Large intestine (tissue), 12 donors: Measurements from ENCODE around the gene CLEC2B. TPM values are rescaled to one million over a fixed set of nuclear protein-coding genes. Genes with fewer than 3 reads are reported as not detected.
A peak's percentile ranks its signal among the peaks of the same experiment; 100 is the strongest.

Source experiments
- DNase-seq, 2 donors: peaks; one replicate each; pipeline versions ENCODE4 v3.0.0 to v3.0.0-alpha.2; 2013
- H3K27ac ChIP-seq: one replicate; pipeline ENCODE4 v1.5.1; 2013; ENCODE audit warnings: low read length
- H3K27me3 ChIP-seq: 2 replicates; pipeline ENCODE4 v1.6.1; 2013; ENCODE audit warnings: low read length; ENCODE audit not compliant: control insufficient read depth, insufficient read depth
- H3K36me3 ChIP-seq: 2 replicates; pipeline ENCODE4 v1.6.1; 2013; ENCODE audit warnings: low read length; ENCODE audit not compliant: control insufficient read depth, insufficient read depth
- H3K4me1 ChIP-seq: one replicate; pipeline ENCODE4 v1.6.1; 2013; ENCODE audit warnings: low read length; ENCODE audit not compliant: control insufficient read depth, insufficient read depth
- H3K4me3 ChIP-seq: one replicate; pipeline ENCODE4 v1.5.1; 2013; ENCODE audit warnings: low read length
- H3K9me3 ChIP-seq: one replicate; pipeline ENCODE4 v1.6.1; 2013; ENCODE audit warnings: mild to moderate bottlenecking, low read depth, low read length, moderate library complexity; ENCODE audit not compliant: control insufficient read depth
- WGBS: methylation state at CpG from one replicate; pipeline ENCODE4 v1.1.5; 2013; ENCODE audit warnings: low lambda C conversion rate; ENCODE audit not compliant: insufficient coverage; 5-methylcytosine and 5-hydroxymethylcytosine counted together
- long read RNA-seq, 11 donors: transcript quantifications; one replicate each; lab custom pipeline, GENCODE V29; 2026
- polyA plus RNA-seq: library from polyadenylated mRNA; unstranded; fragments of 120-200 nt; gene quantifications from one replicate; pipeline ENCODE4 v1.2.1, GENCODE V29; 2013

Gene CLEC2B
- 5.2 TPM for polyA plus RNA-seq
- long read RNA-seq, donor 1, partial matches to known transcripts = 0 of 5 reads
- long read RNA-seq, donor 1, other reads (novel, unspliced or antisense) = 0 of 5 reads
- long read RNA-seq, donor 2, transcript CLEC2B-201 (5 exons, 1,700 nt) = major isoform, 10 of 10 reads
- long read RNA-seq, donor 2, partial matches to known transcripts = 0 of 10 reads
- long read RNA-seq, donor 2, other reads (novel, unspliced or antisense) = 0 of 10 reads
- long read RNA-seq, donor 3 = 0 reads
- long read RNA-seq, donor 4 = 0 reads
- long read RNA-seq, donor 5, partial matches to known transcripts = 0 of 4 reads
- long read RNA-seq, donor 5, other reads (novel, unspliced or antisense) = 0 of 4 reads
- long read RNA-seq, donor 6, partial matches to known transcripts = 0 of 5 reads
- long read RNA-seq, donor 6, other reads (novel, unspliced or antisense) = 0 of 5 reads
- long read RNA-seq, donor 7, transcript CLEC2B-201 (5 exons, 1,700 nt) = major isoform, 7 of 7 reads
- long read RNA-seq, donor 7, partial matches to known transcripts = 0 of 7 reads
- long read RNA-seq, donor 7, other reads (novel, unspliced or antisense) = 0 of 7 reads
- long read RNA-seq, donor 8, transcript CLEC2B-201 (5 exons, 1,700 nt) = major isoform, 12 of 12 reads
- long read RNA-seq, donor 8, partial matches to known transcripts = 0 of 12 reads
- long read RNA-seq, donor 8, other reads (novel, unspliced or antisense) = 0 of 12 reads
- long read RNA-seq, donor 9, transcript CLEC2B-201 (5 exons, 1,700 nt) = major isoform, 9 of 9 reads
- long read RNA-seq, donor 9, partial matches to known transcripts = 0 of 9 reads
- long read RNA-seq, donor 9, other reads (novel, unspliced or antisense) = 0 of 9 reads
- long read RNA-seq, donor 10, transcript CLEC2B-201 (5 exons, 1,700 nt) = major isoform, 14 of 16 reads
- long read RNA-seq, donor 10, partial matches to known transcripts = 0 of 16 reads
- long read RNA-seq, donor 10, other reads (novel, unspliced or antisense) = 0 of 16 reads
- long read RNA-seq, donor 11, transcript CLEC2B-201 (5 exons, 1,700 nt) = major isoform, 6 of 7 reads
- long read RNA-seq, donor 11, partial matches to known transcripts = 0 of 7 reads
- long read RNA-seq, donor 11, other reads (novel, unspliced or antisense) = 0 of 7 reads

DNA sequence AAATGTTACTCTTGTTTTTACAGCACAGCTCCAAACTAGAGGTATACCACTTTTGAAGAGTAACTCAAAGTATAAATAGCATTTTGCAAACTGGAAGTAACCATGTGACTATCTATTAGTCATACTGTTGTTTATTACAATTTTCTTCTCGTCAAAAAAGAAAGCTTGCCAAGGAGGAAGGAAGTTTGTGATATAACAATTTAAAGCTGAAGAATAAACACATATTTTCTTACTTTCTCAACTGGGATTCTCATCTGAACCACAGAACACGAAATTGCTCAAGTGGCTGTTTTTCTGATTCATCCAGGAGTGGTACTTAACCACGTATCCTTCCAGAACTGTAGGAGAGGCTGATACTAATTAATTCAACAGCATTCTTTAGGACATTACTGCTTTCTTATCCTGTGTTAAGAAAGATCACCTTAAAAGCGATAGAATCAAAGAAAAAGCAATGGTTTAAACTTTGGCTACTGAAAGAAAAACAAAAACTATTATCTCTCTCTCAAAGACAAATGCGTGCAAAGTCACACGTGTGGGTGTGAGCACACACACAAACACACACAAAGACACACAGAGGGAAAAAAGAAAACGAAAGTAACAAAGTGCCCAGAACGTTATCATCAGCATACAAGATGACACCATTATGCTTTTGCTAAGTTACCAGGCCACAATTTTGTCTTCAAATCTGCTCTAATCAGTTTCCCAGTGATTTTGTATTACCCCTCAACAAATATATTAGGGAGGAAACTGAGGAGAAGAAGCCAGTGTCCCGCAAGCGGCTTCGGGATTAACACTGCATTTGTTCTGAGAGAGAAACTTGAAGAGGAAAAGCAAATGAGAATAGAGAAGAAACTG lies at the start of gene CLEC2B:
TSS of gene CLEC2B (minus strand) at position 48 of the 855 bp plus-strand sequence.
- no peaks in the 10 kb centered on the region for H3K4me1 ChIP-seq
- no peaks in the 10 kb centered on the region for H3K36me3 ChIP-seq
- no peaks in the 10 kb centered on the region for H3K9me3 ChIP-seq
- DNase-seq = peak; percentile 27 to 67
- 40% methylated on average over 4 of the region's 11 CpGs for WGBS
- H3K27ac ChIP-seq = peak within 1 kb of the TSS; percentile 38
- H3K27me3 ChIP-seq = no peaks in the 10 kb centered on the region
- H3K4me3 ChIP-seq = peak within 1 kb of the TSS; percentile 34

DNA sequence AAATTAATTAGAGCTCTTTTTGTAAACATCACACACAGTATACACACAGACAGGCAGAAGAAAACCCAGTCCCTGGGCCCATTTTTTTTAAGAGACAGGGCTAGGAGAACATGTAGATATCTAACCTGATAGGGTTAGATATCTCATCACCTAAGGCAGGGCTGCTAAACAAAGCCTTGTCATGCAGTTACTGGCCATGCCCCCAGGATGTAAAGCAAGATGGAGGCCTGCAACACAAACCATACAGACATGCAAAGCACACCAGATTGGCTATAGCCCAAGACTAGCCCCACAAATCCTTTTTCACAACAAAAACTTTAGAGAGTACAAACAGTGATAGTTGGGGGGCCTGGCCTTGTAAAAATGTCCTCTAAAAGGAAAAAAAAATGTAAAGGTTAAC lies 42.6 kb upstream of the CLEC2B start:
- Histone ChIP-seq H3K4me3 (no peak overlapping the region), H3K9me3 (no peaks in the 10 kb centered on the region), H3K36me3 (no peaks in the 10 kb centered on the region), H3K27ac (no peak overlapping the region), H3K4me1 (no peaks in the 10 kb centered on the region), H3K27me3 (no peaks in the 10 kb centered on the region)
- DNase-seq = no peak

DNA sequence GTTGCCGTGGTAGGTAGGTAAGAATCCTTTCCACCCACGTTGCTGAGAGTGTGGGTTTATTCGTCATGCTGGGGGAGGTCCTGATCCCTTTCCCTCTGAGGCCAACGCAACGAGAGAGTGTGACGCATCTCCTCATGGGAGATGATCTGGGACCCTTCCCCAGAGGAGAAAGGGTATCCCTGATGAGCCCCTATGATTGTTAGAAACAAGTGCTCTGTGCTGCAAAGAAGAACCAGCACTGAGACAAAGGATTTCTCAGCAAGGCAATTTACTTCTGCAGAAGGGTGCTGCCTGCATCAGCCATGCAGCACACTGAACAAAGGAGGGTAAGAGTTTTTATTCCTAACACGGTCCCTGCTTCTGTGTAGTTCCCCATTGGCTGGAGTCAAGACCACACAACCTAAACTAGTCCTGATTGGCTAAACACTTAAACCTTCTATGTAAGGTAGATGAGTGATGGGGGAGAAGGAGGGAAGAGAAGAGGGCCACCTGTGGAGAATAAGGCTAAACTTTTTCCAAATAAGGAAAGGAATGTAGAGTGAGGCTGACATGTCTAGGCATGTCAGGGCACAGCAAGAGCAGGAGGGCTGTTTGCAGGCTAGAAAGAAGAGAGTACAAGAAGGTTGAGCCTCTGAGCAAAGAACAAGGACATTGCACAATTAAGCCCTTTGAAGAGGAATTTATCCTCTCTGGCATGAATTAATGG lies 41.7 kb upstream of the CLEC2B start:
- H3K27ac ChIP-seq = no peak overlapping the region
- H3K9me3 ChIP-seq = no peaks in the 10 kb centered on the region
- no peak for DNase-seq
- no peaks in the 10 kb centered on the region for H3K36me3 ChIP-seq
- H3K4me1 ChIP-seq = no peaks in the 10 kb centered on the region
- no peaks in the 10 kb centered on the region for H3K27me3 ChIP-seq
- WGBS = no CpG with 5 or more reads among the region's 7 CpGs
- H3K4me3 ChIP-seq = no peak overlapping the region

DNA sequence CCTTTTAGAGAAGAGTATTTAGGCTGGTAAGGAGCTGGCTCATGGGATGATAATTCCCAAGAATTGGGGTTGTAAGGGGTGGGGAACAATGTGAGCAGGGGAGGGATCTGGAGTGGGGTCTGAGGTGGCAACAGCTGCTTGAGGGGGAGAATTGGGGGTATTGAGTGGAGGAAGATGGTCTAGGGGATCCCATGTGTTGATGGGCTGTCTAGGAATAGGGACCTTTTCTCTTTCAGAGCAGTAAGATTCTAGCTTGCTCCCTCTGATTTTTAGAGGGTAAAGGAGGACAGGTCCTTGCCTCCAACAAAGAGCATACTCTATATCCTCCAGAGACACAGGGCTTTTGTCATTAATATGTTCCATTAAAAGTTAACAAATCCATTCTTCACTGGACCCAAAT lies 40.6 kb upstream of the CLEC2B start:
- Histone ChIP-seq H3K27me3 (no peaks in the 10 kb centered on the region), H3K36me3 (no peaks in the 10 kb centered on the region), H3K4me1 (no peaks in the 10 kb centered on the region), H3K4me3 (no peak overlapping the region), H3K9me3 (no peaks in the 10 kb centered on the region), H3K27ac (no peak overlapping the region)
- no peak for DNase-seq

DNA sequence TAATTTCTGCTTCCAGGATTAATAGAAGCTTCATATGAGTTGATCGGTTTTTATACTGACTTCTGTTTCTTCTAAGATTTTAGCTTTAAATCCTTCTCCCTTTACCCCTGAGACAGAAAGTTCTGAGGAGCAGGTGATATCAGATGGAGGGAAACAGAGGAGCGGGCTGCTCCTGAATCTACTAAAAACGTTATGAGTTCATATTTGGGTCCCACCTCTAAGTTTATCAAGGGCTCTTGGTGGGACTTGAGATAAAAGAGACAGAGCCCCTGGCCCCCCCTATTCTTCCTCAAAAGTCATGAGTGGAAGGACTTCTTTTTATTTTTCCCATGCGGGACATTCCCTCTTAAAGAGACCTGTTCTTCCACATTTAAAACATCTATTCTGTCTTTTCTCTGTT lies 39.2 kb upstream of the CLEC2B start:
- Histone ChIP-seq H3K27ac (no peak overlapping the region), H3K4me3 (no peak overlapping the region), H3K36me3 (no peaks in the 10 kb centered on the region), H3K27me3 (no peaks in the 10 kb centered on the region), H3K9me3 (no peaks in the 10 kb centered on the region), H3K4me1 (no peaks in the 10 kb centered on the region)
- WGBS = 80% methylated on average over 1 of the region's 4 CpGs
- no peak for DNase-seq

DNA sequence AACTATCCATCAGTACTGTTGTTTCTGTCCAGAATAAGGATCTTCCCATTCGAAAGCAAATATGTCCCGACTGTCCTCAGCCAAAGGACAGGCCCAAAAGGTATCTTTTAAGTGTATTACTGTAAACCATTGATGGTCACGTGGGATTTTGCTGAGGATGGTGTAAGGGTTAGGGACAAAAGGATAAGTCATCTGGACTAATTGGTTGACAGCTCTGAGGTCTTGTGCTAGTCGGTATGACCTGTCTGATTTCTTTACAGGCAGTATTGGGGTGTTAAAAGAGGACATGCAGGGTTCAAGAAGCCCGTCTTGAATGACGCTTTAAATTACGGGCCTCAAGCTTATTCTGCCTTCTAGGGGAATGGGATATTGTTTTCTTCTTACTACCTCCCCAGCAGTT lies 38.6 kb upstream of the CLEC2B start:
- H3K27ac ChIP-seq = no peak overlapping the region
- H3K9me3 ChIP-seq = no peaks in the 10 kb centered on the region

DNA sequence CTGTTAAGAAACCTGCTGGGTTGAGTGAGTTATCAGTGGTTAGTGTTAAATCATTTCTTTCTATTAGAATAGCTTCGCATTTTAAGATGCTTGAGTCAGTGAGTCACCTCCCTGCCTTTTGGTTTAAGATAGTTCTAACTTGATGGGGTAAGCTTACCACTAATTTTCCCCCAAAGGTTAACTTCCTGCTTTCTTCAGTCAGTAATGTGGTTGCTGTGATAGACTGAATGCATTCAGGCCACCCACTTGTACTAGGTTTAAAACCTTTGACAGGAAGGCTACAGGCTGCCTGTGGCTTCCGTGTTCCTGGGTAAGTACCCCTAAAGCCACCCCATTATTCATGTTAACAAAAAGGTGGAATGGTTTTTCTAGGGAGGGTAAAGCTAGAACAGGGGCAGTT lies 37.7 kb upstream of the CLEC2B start:
- Histone ChIP-seq H3K27ac (no peak overlapping the region), H3K4me1 (no peaks in the 10 kb centered on the region), H3K27me3 (no peaks in the 10 kb centered on the region), H3K9me3 (no peaks in the 10 kb centered on the region), H3K4me3 (no peak overlapping the region), H3K36me3 (no peaks in the 10 kb centered on the region)
- peak in 1 of 2 donors; percentile 6 for DNase-seq
- WGBS = no CpG with 5 or more reads among the region's 2 CpGs

More for the DNA sequence above, 38.6 kb upstream of the CLEC2B start:
- no peak for DNase-seq
- H3K27me3 ChIP-seq = no peaks in the 10 kb centered on the region
- H3K36me3 ChIP-seq = no peaks in the 10 kb centered on the region
- WGBS = 80% methylated on average over 1 of the region's 7 CpGs
- no peak overlapping the region for H3K4me3 ChIP-seq
- no peaks in the 10 kb centered on the region for H3K4me1 ChIP-seq

DNA sequence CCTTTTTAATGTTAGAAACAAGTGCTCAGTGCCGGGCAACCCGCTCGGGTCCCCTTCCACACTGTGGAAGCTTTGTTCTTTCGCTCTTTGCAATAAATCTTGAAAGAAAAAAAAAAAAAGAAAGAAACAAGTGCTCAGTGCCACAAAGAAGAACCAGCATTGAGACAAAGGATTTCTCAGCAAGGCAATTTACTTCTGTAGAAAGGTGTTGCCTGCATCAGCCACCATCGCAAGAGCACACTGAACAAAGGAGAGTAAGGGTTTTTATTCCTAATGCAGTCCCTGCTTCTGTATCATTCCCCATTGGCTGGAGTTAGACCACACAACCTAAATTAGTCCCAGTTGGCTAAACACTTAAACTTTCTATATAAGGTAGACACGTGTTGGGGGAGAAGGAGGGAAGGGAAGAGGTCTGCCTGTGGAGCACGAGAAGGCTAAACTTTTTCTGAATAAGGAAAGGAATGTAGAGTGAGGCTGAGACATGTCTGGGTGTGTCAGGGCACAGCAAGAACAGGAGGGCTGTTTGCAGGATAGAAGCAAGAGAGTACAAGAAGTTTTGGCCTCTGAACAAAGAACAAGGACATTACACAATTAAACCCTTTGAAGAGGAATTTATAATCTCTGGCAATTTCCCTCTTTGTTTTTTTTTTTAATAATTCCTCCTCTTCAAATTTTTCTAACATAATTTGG lies 33.5 kb upstream of the CLEC2B start:
- Histone ChIP-seq H3K9me3 (no peaks in the 10 kb centered on the region), H3K4me3 (no peak overlapping the region), H3K27ac (no peak overlapping the region), H3K36me3 (no peaks in the 10 kb centered on the region), H3K27me3 (no peaks in the 10 kb centered on the region), H3K4me1 (no peaks in the 10 kb centered on the region)
- DNase-seq = no peak
- WGBS = 93% methylated on average over 5 of the region's 7 CpGs

DNA sequence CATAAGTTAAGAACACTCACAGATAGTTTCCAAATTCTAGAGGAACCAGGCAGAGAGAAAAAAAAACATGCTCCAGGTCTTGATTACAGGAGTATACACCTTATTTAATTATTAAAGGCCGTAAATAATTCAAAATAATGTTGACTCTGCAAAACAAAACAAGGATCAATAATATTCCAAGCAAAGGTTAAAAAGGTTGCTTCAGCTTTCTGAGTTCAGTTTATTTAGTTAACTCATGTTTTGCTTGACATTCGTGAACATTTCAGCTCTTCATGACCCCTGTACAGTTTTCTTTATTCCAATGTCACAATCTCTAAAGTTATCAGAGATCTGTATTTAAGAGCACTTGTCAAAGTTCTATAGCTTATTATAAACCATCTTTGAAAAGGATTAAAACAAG lies 31.8 kb upstream of the CLEC2B start:
- no peak overlapping the region for H3K4me3 ChIP-seq
- no peaks in the 10 kb centered on the region for H3K4me1 ChIP-seq
- H3K36me3 ChIP-seq = no peaks in the 10 kb centered on the region
- H3K27ac ChIP-seq = no peak overlapping the region
- H3K9me3 ChIP-seq = no peaks in the 10 kb centered on the region
- DNase-seq = no peak
- H3K27me3 ChIP-seq = no peaks in the 10 kb centered on the region
- 100% methylated on average over 1 of the region's 2 CpGs for WGBS
